Measurements from ENCODE around the gene MED29.

The MED29 gene

GRCh38 chr19:39398297-39398864 is 7.2 kb downstream of the MED29 start:
- peak; percentile 75 for DNase-seq (ENCODE audit: low spot score)

- DNase-seq (ENCODE audit: low spot score): no peak
These were observed 8.5 kb downstream of the MED29 start for GRCh38 chr19:39399668-39400050.

- DNase-seq (ENCODE audit: low spot score): no peak
These were observed 8.9 kb downstream of the MED29 start for GRCh38 chr19:39400061-39400460.

GRCh38 chr19:39401070-39401548 is 9.9 kb downstream of the MED29 start:
- no peak for DNase-seq (ENCODE audit: low spot score)

- no peak for DNase-seq (ENCODE audit: low spot score)
These were observed 10.6 kb downstream of the MED29 start for GRCh38 chr19:39401549-39402345.

- peak; percentile 82 for DNase-seq (ENCODE audit: low spot score)
These were observed 11.4 kb downstream of the MED29 start for GRCh38 chr19:39402346-39403300.

GRCh38 chr19:39403331-39404312 is 12.4 kb downstream of the MED29 start:
- peak; percentile 93 for DNase-seq (ENCODE audit: low spot score)

- DNase-seq (ENCODE audit: low spot score): no peak
These were observed 14.2 kb downstream of the MED29 start for GRCh38 chr19:39405261-39405957.

GRCh38 chr19:39405958-39406655 is 14.9 kb downstream of the MED29 start:
- no peak for DNase-seq (ENCODE audit: low spot score)

GRCh38 chr19:39406656-39407409 is 15.7 kb downstream of the MED29 start, which contains the start of gene ZFP36:
Gene ZFP36 (plus strand): TSS chr19:39406847. CDS start chr19:39406905, 58 bp downstream.
- DNase-seq (ENCODE audit: low spot score): peak; percentile 89

- DNase-seq (ENCODE audit: low spot score): no peak
These were observed 16.2 kb downstream of the MED29 start for GRCh38 chr19:39407410-39407659.

- DNase-seq (ENCODE audit: low spot score): no peak
These were observed 16.6 kb downstream of the MED29 start for GRCh38 chr19:39407660-39408391.

GRCh38 chr19:39408392-39409207 is 17.4 kb downstream of the MED29 start:
- no peak for DNase-seq (ENCODE audit: low spot score)

GRCh38 chr19:39409208-39410016 is 18.2 kb downstream of the MED29 start:
- DNase-seq (ENCODE audit: low spot score): peak; percentile 76

- no peak for DNase-seq (ENCODE audit: low spot score)
These were observed 19.0 kb downstream of the MED29 start for GRCh38 chr19:39410017-39410830.

- no peak for DNase-seq (ENCODE audit: low spot score)
These were observed 19.6 kb downstream of the MED29 start for GRCh38 chr19:39410831-39411080.

Measured in AG08396 (cell line).